ENCODE results near the gene LSM12.

- TF ChIP-seq CTCF (IDR thresholded peaks at IDR 0.05) (no peak), POLR2A (IDR thresholded peaks at IDR 0.05; ENCODE audit: low read depth) (no peak), EP300 (IDR thresholded peaks at IDR 0.05) (no peak)
Measured at GRCh38 chr17:44062871-44063270, 3.6 kb downstream of the LSM12 start.
